ENCODE results near the gene MAN1C1.

MAN1C1 gene

GRCh38 chr1:25807480-25808390 is 191.1 kb downstream of the MAN1C1 start:
- no peak for FAIRE-seq

GRCh38 chr1:25808481-25809244 is 192.1 kb downstream of the MAN1C1 start:
- FAIRE-seq: no peak

GRCh38 chr1:25809283-25809926 is 192.8 kb downstream of the MAN1C1 start:
- FAIRE-seq: no peak

- FAIRE-seq: no peak
Measured at GRCh38 chr1:25809929-25810328, 193.3 kb downstream of the MAN1C1 start.

- FAIRE-seq: no peak
Measured at GRCh38 chr1:25810341-25811299, 194.0 kb downstream of the MAN1C1 start.

- FAIRE-seq: no peak
Measured at GRCh38 chr1:25811384-25812082, 194.9 kb downstream of the MAN1C1 start.

- no peak for FAIRE-seq
Measured at GRCh38 chr1:25813071-25813733, 196.6 kb downstream of the MAN1C1 start.

- no peak for FAIRE-seq
Measured at GRCh38 chr1:25813734-25814471, 197.3 kb downstream of the MAN1C1 start.

GRCh38 chr1:25814549-25815087 is 198.0 kb downstream of the MAN1C1 start:
- FAIRE-seq: no peak

GRCh38 chr1:25815208-25816111 is 198.9 kb downstream of the MAN1C1 start:
- no peak for FAIRE-seq

- FAIRE-seq: no peak
Measured at GRCh38 chr1:25816112-25816718, 199.6 kb downstream of the MAN1C1 start.

- FAIRE-seq: peak; percentile 82
Measured at GRCh38 chr1:25817840-25818501, 201.4 kb downstream of the MAN1C1 start.

GRCh38 chr1:25818569-25818968 is 202.0 kb downstream of the MAN1C1 start:
- FAIRE-seq: no peak

GRCh38 chr1:25819491-25820246 is 203.1 kb downstream of the MAN1C1 start, which contains the start of gene MTFR1L:
TSS of gene MTFR1L (plus strand) at chr1:25819954. CDS start at chr1:25823105, 3,151 bp downstream.
- peak; percentile 86 for FAIRE-seq

- no peak for FAIRE-seq
Measured at GRCh38 chr1:25820247-25821111, 203.9 kb downstream of the MAN1C1 start.

GRCh38 chr1:25821112-25821476 is 204.5 kb downstream of the MAN1C1 start:
- no peak for FAIRE-seq

Measured in G401.6 (cell line).